Lung (tissue), 12 donors: ENCODE measurements around the gene SMIM36. TPM values are rescaled to one million over a fixed set of nuclear protein-coding genes. Genes with fewer than 3 reads are reported as not detected.
A peak's percentile ranks its signal among the peaks of the same experiment; 100 is the strongest.

Experiments used
- ATAC-seq: fragments of 200-7000 bp; cut with Tn5 transposase; one replicate; pipeline ENCODE4 v1.9.1; 2020; ENCODE audit warnings: moderate number of reproducible peaks; ENCODE audit not compliant: insufficient read depth, low FRiP score
- DNase-seq, 3 donors: peaks; one replicate each; pipeline ENCODE4 v3.0.0-alpha.2; 2013 to 2017
- H3K27ac ChIP-seq, 2 donors: one replicate each; pipeline ENCODE4 v1.5.1; 2013; ENCODE audit warnings: mild to moderate bottlenecking in 2 of 2, moderate library complexity in 2 of 2, control low read depth in 1 of 2, inconsistent platforms in 1 of 2, low read depth in 1 of 2, low read length in 1 of 2
- H3K27me3 ChIP-seq, 3 donors: one replicate each; pipeline ENCODE4 v1.5.1; 2013; ENCODE audit warnings: low read length in 2 of 3; ENCODE audit not compliant: control insufficient read depth in 3 of 3, insufficient read depth in 3 of 3
- H3K36me3 ChIP-seq, 4 donors: one replicate each; pipeline ENCODE4 v1.5.1; 2013; ENCODE audit warnings: low read length in 4 of 4, mild to moderate bottlenecking in 1 of 4, moderate library complexity in 1 of 4; ENCODE audit not compliant: control insufficient read depth in 4 of 4, insufficient read depth in 4 of 4
- H3K4me1 ChIP-seq, 5 donors: one replicate each; pipeline ENCODE4 v1.5.1; 2013; ENCODE audit warnings: low read length in 5 of 5, mild to moderate bottlenecking in 2 of 5, moderate library complexity in 1 of 5; ENCODE audit not compliant: control insufficient read depth in 5 of 5, insufficient read depth in 5 of 5
- H3K4me3 ChIP-seq: one replicate; pipeline ENCODE4 v1.5.1; 2013; ENCODE audit warnings: mild to moderate bottlenecking, control low read depth, moderate library complexity
- H3K9ac ChIP-seq, 2 donors: one replicate each; pipeline ENCODE4 v1.5.1; 2013; ENCODE audit warnings: low read length in 2 of 2, control low read depth in 1 of 2; ENCODE audit not compliant: insufficient read depth in 1 of 2
- H3K9me3 ChIP-seq, 4 donors: one replicate each; pipeline ENCODE4 v1.5.1; 2013; ENCODE audit warnings: low read length in 3 of 4, mild to moderate bottlenecking in 1 of 4, moderate library complexity in 1 of 4; ENCODE audit not compliant: control insufficient read depth in 4 of 4, insufficient read depth in 3 of 4
- WGBS, 2 donors: extraction: QIAGEN DNeasy Blood & Tissue Kit; methylation state at CpG; one replicate each; pipeline ENCODE4 v1.1.7; 2013; 5-methylcytosine and 5-hydroxymethylcytosine counted together
- polyA plus RNA-seq, 2 donors: library from polyadenylated mRNA; stranded (reverse); fragments of 200-250 nt; gene quantifications; one replicate each; pipeline ENCODE4 v1.2.1, GENCODE V29; 2013
- total RNA-seq, 2 donors: library from RNA; depleted of rRNA in 1 of 2; stranded (reverse); fragments of >200 nt in 1 of 2; gene quantifications; one replicate each; pipeline ENCODE4 v1.2.1, GENCODE V29; 2014 to 2021
- TF ChIP-seq, protein P1 (sequence below): IDR thresholded peaks from 2 replicates; pipeline ENCODE4 v1.5.1; 2012; ENCODE audit warnings: mild to moderate bottlenecking; ENCODE audit errors: control extremely low read depth, extremely low read depth
- donor health status: control.
- donor health status: control.
- donor health status: Bipolar disorder and iron deficiency.
- donor health status: healthy.
- donor health status: DM: yes; HTN: yes; CAD: no.

Gene SMIM36
- total and polyA plus RNA-seq, 4 donors, result not detected

DNA sequence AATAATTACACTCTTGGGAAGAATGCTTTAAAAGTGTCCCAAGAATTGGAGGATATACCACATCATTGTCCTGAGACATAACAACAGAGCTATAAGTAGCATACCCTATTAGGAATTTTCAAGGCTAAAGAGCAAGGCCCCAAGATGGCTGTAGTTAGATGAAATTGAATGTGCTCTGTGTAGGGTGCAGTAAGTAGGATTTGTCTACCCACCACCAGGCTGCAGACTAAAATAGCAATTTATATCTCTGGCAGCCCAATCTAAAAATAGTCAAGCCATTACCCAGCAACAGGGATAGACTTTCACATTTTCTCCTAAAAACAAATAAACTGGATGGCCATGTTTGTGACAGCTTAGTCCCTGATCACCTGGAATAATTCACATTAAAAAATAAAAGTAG lies 95.3 kb downstream of the SMIM36 start:
- no peak for ATAC-seq
- TF ChIP-seq, protein P1, sequence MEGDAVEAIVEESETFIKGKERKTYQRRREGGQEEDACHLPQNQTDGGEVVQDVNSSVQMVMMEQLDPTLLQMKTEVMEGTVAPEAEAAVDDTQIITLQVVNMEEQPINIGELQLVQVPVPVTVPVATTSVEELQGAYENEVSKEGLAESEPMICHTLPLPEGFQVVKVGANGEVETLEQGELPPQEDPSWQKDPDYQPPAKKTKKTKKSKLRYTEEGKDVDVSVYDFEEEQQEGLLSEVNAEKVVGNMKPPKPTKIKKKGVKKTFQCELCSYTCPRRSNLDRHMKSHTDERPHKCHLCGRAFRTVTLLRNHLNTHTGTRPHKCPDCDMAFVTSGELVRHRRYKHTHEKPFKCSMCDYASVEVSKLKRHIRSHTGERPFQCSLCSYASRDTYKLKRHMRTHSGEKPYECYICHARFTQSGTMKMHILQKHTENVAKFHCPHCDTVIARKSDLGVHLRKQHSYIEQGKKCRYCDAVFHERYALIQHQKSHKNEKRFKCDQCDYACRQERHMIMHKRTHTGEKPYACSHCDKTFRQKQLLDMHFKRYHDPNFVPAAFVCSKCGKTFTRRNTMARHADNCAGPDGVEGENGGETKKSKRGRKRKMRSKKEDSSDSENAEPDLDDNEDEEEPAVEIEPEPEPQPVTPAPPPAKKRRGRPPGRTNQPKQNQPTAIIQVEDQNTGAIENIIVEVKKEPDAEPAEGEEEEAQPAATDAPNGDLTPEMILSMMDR, result no peak
- peak overlapping the region in 1 of 2 donors; percentile 82 for H3K27ac ChIP-seq

DNA sequence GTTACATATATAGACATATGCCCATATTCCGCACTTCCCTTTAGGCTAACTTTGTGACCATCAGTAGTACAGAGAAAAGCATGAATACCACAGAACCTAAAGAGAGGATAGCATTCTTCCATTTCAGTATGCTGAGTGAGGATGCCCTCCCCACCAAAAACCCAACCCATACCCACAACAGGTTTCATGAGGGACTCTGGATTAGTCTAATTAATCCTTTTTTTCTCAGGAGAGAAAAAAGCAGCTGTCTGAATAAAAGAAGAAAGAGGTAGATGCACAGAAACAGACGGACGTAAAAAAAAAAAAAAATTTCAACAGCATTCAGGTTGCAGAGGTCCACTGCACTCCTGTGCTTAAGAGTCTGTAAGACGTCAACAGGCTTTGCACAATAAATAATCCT lies 96.3 kb downstream of the SMIM36 start:
- WGBS, 2 donors, result 89 to 97% methylated on average over 4 of the region's 4 CpGs
- Histone ChIP-seq H3K27me3 (no peaks in the 10 kb centered on the region), H3K4me1 (peaks cover 0 to 18% (median 4%) of the 10 kb centered on the region in 5 donors), H3K9ac (no peak overlapping the region), H3K9me3 (peaks cover 0 to 2% (median 0%) of the 10 kb centered on the region in 4 donors), H3K36me3 (peaks cover 6 to 21% (median 11%) of the 10 kb centered on the region in 4 donors), H3K4me3 (no peak overlapping the region), H3K27ac (peak overlapping the region in 1 of 2 donors; percentile 36)
- ATAC-seq (no peak), DNase-seq (no peak)
- TF ChIP-seq, protein P1, result no peak

More for the DNA sequence above, 95.3 kb downstream of the SMIM36 start:
- H3K4me1 ChIP-seq, result peaks cover 0 to 20% (median 9%) of the 10 kb centered on the region in 5 donors
- H3K4me3 ChIP-seq, result no peak overlapping the region
- H3K9ac ChIP-seq, result no peak overlapping the region
- H3K36me3 ChIP-seq, result peaks cover 2 to 15% (median 6%) of the 10 kb centered on the region in 4 donors
- DNase-seq, result no peak
- H3K9me3 ChIP-seq, result peaks cover 0 to 2% (median 0%) of the 10 kb centered on the region in 4 donors
- no peaks in the 10 kb centered on the region for H3K27me3 ChIP-seq

DNA sequence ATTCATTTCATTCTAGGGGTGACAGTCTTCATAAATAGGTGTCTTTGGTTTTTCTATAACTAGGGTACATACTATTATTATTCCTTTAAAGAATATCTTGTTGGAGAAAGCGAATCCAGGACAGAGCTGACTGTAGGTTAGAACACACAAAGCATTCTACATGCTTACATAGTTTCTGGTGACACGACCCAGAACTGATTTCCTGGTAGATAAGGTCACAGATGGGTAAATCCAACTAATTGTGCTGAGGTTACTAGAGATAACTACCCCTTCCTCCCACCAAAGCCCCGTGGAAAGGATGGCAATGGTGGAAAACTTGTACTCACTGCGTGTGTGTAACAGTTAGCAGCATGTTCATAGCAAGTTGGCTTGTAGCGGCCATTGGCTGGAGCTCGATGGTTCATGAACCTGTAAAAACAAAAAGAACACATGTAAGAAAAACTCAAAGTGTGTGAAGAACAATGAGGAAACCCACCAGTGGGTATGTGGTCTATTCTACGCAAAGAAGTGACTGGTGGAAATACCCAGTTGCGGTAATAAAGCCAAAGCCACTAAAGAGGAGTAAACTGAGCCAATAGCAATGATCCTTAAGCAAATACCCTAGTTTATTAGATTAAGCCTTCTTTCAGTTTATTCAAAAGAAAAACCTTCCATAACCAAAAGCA lies 97.3 kb downstream of the SMIM36 start:
- H3K4me3 ChIP-seq, result no peak overlapping the region
- no peak overlapping the region for H3K9ac ChIP-seq
- peaks cover 0 to 17% (median 0%) of the 10 kb centered on the region in 5 donors for H3K4me1 ChIP-seq
- WGBS, 2 donors, result 92 to 94% methylated on average over 8 of the region's 8 CpGs
- TF ChIP-seq, protein P1, result no peak
- H3K27me3 ChIP-seq, result no peaks in the 10 kb centered on the region
- peaks cover 8 to 23% (median 18%) of the 10 kb centered on the region in 4 donors for H3K36me3 ChIP-seq
- DNase-seq, result no peak
- H3K27ac ChIP-seq, result no peak overlapping the region
- H3K9me3 ChIP-seq, result peaks cover 0 to 2% (median 0%) of the 10 kb centered on the region in 4 donors
- ATAC-seq, result no peak

DNA sequence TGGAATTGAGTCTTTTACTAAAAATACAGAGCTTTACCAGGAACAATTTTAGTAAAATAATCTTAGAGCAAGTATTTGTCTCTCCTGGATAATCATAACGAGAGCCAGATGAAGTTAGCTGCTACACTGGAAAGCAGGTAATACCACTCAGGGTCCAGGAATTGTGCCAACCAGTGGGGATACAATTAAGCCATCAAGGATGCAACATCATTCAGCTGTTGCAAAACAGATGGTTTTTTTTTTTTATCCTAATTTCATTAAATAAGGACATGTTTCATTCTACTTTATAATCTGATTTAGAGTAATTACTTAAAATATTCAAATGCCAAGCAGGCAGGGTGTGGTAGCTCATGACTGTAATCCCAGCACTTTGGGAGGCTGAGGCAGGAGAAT lies 99.8 kb downstream of the SMIM36 start:
- H3K27me3 ChIP-seq, result no peaks in the 10 kb centered on the region
- H3K4me1 ChIP-seq, result peaks cover 0 to 11% (median 0%) of the 10 kb centered on the region in 5 donors
- peaks cover 8 to 27% (median 20%) of the 10 kb centered on the region in 4 donors for H3K36me3 ChIP-seq
- ATAC-seq (no peak), DNase-seq (no peak)
- H3K27ac ChIP-seq, result no peak overlapping the region
- TF ChIP-seq, protein P1, result no peak
- H3K9ac ChIP-seq, result no peak overlapping the region
- WGBS, 2 donors, result 70 to 81% methylated on average over 1 of the region's 1 CpG
- H3K9me3 ChIP-seq, result no peaks in the 10 kb centered on the region
- no peak overlapping the region for H3K4me3 ChIP-seq
